GM21717 (cell line): ENCODE results near the gene PIK3CA.
"Not testable (repeated sequence)": the region's sequence is repeated elsewhere in the genome, so short reads cannot be mapped to it uniquely, and the experiment has no call there.

Experiments
- ATAC-seq: cut with Tn5 transposase; IDR thresholded peaks from one replicate; pipeline ENCODE4 v1.9.1; 2021; ENCODE audit warnings: mild to moderate bottlenecking, moderate library complexity; ENCODE audit not compliant: unreplicated experiment

Gene PIK3CA

GRCh38 chr3:179147873-179148615, at the start of gene PIK3CA:
TSS of gene PIK3CA (plus strand) at chr3:179148357. CDS start at chr3:179198826, 50,469 bp downstream.
- peak; percentile 72 for ATAC-seq

- no peak for ATAC-seq
Measured at GRCh38 chr3:179098388-179099077, 49.6 kb upstream of the PIK3CA start.

- ATAC-seq, result no peak
Measured at GRCh38 chr3:179100652-179101051, 47.5 kb upstream of the PIK3CA start.

DNA sequence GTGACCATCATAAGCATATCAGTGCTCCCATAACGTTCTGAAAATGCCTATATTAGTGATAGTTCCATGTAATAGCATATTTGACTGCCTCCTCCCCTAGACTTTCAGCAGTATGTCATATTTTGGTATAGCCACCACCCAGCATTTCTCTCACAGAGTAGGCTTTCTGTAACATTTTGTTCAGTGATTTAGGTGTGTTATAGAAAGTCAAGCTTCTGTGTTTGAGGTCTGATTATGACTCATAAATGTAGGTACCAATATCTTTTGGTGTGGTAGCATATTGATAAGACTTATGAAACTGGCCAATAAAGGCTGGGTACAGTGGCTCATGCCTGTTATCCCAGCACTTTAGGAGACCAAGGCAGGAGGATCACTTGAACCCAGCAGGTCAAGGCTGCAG, 42.3 kb upstream of the PIK3CA start:
- ATAC-seq, result no peak

- no peak for ATAC-seq
Measured at GRCh38 chr3:179107617-179108016, 40.5 kb upstream of the PIK3CA start.

DNA sequence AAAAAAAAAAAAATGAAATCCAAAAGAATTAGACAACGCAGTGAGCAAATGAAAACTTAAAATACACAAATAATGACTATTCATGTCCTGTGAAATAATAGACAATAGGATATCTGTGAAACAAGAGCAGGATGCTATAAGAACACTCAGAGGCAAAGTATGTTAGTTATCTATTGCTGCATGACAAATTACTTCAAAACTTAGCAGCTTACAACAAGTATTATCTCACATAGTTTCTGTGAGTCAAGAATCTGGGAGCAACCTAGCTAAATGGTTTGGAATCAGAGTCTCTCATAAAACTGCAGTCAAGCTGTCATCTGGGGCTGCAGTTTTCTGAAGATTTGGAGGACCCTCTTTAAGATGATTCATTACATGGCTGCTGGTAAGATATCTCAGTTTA, 40.1 kb upstream of the PIK3CA start:
- ATAC-seq, result no peak

DNA sequence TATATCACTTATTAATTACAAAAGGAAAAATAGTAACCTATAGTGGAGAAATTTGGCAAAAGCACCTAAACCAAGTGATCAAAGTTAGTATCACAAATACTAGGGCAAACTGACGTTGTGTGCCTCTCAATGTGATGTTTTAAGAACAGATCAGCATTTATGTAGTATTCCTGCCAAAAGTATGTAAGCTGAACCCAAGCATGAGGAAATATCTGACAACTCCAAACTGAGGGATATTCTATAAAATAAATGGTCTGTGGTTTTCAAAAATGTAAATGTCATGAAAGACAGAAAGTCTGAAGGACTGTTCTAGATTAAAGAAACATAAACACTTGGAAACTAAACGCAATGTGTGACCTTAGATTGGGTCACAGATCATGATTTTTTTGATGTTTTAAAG, 34.3 kb upstream of the PIK3CA start:
- no peak for ATAC-seq

DNA sequence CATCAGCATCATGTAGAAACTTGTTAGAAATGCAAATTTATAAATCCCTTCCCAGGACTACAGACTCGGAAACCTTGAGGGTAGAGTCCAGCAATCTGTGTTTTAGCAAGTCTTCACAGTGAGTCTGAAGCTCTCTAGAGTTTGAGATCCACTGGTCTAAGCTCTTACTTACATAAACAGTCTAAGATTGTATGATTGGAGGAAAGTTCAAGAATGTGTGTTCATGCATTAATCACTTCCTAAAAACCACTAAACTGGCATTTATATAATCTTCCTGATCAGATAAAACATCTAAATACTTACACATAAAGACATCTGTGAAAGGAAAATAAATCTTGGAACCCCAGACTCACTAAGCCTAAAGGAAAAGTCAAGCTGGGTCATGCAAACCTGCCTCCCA, 32.7 kb upstream of the PIK3CA start:
- not testable (repeated sequence) for ATAC-seq

DNA sequence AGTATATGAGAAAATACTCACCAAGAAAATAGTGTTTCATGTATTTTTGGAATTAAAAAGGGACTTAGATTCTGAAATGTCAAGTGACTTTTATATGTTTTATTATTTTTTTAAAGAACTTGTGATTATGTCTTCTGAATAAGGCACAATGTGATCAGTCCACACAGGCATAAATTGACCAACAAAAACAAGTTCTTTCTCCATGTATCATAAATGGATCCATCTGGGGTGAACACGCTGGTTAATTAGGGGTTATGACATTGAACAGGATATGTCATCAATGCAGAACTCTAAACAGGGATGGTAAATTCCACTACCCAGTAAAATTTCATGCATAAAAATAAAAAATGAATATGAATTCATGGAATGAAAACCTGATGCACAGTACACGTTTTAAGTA, 31.3 kb upstream of the PIK3CA start:
- ATAC-seq, result no peak

GRCh38 chr3:179132191-179132890, 15.8 kb upstream of the PIK3CA start:
- ATAC-seq, result not testable (repeated sequence)

DNA sequence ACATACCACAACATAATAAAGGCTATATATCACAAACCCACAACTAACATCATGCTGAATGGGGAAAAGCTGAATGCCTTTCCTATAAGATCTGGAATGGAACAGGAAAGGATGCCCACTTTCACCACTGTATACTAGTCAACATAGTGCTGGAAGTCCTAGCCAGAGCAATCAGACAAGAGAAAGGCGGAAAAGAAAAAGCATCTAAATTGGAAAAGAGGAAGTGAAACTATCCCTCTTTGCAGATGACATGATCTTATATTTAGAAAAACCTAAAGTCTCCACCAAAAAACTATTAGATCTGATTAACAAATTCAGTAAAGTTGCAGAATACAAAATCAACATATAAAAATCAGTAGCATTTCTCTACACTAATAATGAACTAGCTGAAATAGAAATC, 14.6 kb upstream of the PIK3CA start:
- no peak for ATAC-seq

DNA sequence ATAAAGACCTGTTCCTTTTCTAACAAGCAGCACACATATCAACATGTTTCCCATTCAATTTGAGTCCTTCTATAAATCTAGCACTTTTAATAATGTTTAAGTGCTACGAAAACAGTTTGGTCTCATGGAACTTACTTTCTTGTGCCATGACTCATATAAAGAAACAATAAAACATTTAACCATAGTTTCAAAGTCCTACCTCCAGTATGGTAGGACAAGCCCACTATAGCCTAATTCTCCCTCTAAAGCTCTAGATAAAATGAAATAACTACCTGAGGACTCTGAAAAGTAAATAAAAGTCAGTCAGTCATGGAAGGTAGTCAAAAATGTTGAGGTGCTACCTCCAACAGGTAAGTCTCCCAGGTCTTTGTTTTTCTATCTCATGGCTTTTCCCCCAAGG, 12.0 kb upstream of the PIK3CA start:
- no peak for ATAC-seq

- no peak for ATAC-seq
Measured at GRCh38 chr3:179141890-179142289, 6.3 kb upstream of the PIK3CA start.

- peak; percentile 23 for ATAC-seq
Measured at GRCh38 chr3:179146911-179147513, 1.1 kb upstream of the PIK3CA start.

GRCh38 chr3:179147514-179147872, 664 bp upstream of the PIK3CA start:
- peak; percentile 31 for ATAC-seq

GRCh38 chr3:179148616-179149405, 654 bp downstream of the PIK3CA start:
- peak; percentile 20 for ATAC-seq

- ATAC-seq, result peak; percentile 33
Measured at GRCh38 chr3:179149406-179149867, 1.3 kb downstream of the PIK3CA start.

DNA sequence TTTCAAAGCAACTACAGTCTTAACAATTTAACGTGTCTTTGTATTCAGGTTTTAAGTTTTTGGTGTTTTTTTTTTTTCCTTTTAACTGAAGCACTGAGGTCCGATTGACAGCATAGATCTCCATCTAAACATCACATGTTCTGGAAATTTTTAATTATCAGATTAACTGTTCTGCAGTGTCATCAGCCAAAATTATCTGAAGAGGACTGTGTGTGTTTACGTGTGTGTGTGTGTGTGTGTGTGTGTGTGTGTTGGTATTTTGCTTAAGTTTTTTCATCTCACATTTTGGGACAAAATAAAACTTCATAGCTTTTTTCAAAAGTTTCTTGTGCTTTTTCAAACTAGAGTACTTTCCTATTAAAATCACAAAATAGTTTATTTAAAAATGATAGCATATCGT, 1.8 kb downstream of the PIK3CA start:
- no peak for ATAC-seq

- no peak for ATAC-seq
Measured at GRCh38 chr3:179150610-179151009, 2.5 kb downstream of the PIK3CA start.

DNA sequence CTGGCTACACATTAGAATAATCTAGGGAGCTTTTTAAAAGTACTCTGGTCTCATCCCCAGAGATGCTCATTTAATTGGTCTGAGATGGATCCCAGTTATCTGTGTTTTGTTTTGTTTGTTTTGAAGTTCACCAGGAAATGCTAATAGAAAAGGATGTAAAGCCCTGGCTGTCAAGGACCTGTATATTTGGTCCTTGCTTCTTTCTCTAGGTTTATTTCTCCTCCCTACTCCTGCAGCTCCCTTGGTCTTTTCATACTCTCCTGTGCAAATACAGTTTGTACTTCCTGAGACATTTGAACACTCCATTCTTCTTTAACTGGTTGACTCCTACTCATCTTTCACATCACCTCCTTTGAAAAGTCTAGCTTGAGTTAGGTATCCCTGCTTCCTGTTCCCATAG, 3.3 kb downstream of the PIK3CA start:
- no peak for ATAC-seq

GRCh38 chr3:179156170-179156569, 8.0 kb downstream of the PIK3CA start:
- ATAC-seq, result no peak
